ENCODE data around the gene ATP11A.

ATP11A gene

DNA sequence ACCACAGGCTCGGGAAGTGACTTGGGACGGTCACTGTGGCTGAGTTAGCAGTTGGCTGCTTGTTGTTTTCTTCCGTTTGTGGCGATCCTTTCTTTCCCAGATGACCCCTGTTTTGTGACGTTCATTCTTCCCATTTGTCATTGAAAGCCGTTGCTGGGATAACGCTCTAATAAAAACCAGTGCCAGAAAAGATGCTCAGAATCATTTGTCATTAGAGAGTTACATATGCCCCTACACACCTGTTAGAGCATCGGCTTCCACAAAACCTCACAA lies 239.9 kb downstream of the ATP11A start:
- Histone ChIP-seq H3K4me1 (ENCODE audit: insufficient read depth, low read length) (peaks cover 4% of the 10 kb centered on the region; the same call in 1 of the 2 replicates), H3K9me3 (ENCODE audit: insufficient read depth, low read depth, low read length) (no peaks in the 10 kb centered on the region), H3K27ac (ENCODE audit: low read length) (no peak overlapping the region), H3K4me3 (ENCODE audit: low read length) (no peak overlapping the region), H3K36me3 (ENCODE audit: insufficient read depth, low read depth, low read length) (no peaks in the 10 kb centered on the region), H3K27me3 (ENCODE audit: insufficient read depth, low read length) (no peaks in the 10 kb centered on the region), H3K9ac (ENCODE audit: low read depth, low read length) (no peak overlapping the region)

DNA sequence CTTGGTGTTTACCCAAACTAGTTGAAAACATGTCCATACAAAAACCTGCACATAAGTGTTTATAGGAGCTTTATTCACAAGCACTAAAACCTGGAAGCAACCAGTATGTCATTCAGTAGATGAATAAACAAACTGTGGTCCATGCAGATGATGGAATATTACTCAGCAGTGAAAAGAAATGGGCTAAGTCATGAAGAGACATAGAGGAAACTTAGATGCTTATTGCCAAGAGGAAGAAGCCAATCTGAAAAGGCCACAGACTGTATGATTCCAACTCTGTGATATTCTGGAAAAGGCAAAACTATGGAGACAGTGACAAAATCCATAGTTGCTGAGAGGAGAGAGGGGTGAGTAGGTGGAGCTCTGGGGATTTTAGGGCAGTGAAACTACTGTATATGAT lies 240.4 kb downstream of the ATP11A start:
- H3K4me1 ChIP-seq (ENCODE audit: insufficient read depth, low read length) = peaks cover 4% of the 10 kb centered on the region; the same call in 1 of the 2 replicates
- no peak overlapping the region for H3K27ac ChIP-seq (ENCODE audit: low read length)

DNA sequence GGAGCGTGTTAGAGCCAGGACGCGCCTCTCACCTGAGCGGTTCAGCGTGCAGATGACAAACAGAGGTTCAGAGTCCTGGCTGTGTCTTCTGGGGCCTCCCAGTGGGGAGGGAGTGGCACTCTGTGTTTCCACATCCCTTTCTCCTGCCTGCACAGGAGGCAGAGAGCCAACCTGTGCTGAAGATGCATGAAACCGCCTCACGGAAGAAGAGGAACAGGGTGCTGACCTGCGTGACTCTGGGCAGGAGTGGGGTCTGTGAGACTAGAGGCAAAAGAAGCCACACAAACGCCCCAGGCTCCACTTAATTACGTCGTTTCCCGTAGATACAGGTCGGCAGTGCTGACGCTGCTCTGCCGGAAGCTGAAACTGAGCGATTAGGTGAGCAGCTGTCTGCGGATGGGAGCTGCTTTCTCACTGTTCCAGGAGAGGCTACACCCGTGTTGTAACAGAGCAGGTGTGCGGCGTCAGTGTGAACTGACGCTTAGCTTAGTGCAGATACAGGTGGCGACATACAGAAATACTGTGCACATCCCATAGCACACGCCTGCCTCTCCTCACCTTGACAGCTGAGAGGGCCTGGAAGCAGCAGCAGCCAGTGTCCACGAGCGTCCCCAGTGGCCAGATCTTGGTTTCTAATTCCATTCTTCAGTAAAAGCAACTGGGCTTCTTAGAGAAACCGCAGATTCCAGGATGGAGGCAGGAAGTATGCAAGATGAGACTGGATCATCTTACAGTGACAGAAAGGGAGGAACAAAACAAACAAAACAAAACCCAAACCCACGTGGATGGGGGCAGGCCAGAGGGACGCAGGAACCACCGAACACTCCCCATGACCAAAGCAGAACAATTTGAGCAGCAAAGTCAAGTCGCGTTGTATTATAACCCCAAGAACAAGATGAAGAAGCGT lies 241.4 kb downstream of the ATP11A start:
- H3K27ac ChIP-seq (ENCODE audit: low read length) = no peak overlapping the region
- no peaks in the 10 kb centered on the region for H3K27me3 ChIP-seq (ENCODE audit: insufficient read depth, low read length)
- peaks cover 4% of the 10 kb centered on the region; the same call in 1 of the 2 replicates for H3K4me1 ChIP-seq (ENCODE audit: insufficient read depth, low read length)
- H3K4me3 ChIP-seq (ENCODE audit: low read length) = no peak overlapping the region; the same call in 1 of the 2 replicates
- H3K9ac ChIP-seq (ENCODE audit: low read depth, low read length) = no peak overlapping the region
- no peaks in the 10 kb centered on the region for H3K36me3 ChIP-seq (ENCODE audit: insufficient read depth, low read depth, low read length)
- H3K9me3 ChIP-seq (ENCODE audit: insufficient read depth, low read depth, low read length) = no peaks in the 10 kb centered on the region

More for the DNA sequence above, 240.4 kb downstream of the ATP11A start:
- H3K4me3 ChIP-seq (ENCODE audit: low read length) = no peak overlapping the region
- H3K36me3 ChIP-seq (ENCODE audit: insufficient read depth, low read depth, low read length) = no peaks in the 10 kb centered on the region
- H3K9me3 ChIP-seq (ENCODE audit: insufficient read depth, low read depth, low read length) = no peaks in the 10 kb centered on the region
- no peaks in the 10 kb centered on the region for H3K27me3 ChIP-seq (ENCODE audit: insufficient read depth, low read length)
- H3K9ac ChIP-seq (ENCODE audit: low read depth, low read length) = no peak overlapping the region

DNA sequence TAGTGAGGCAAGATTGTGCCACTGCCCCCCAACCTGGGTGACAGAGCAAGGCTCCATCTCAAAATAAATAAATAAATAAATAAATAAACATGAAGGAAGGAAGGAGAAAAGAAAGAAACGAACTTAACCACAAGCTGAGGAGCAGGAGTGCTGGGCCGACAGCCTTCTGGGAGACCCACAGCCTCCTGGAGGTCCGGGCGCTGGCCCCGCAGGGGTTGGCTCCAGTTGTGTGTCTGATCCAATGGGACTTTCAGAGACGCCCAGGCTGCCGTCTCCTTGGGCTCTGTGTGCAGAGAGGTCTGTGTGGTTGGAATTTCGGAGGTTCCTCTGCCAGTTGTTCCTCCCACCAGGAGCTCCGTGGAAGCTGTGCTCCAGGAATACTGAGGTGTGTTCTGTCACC lies 243.1 kb downstream of the ATP11A start:
- Histone ChIP-seq H3K27me3 (ENCODE audit: insufficient read depth, low read length) (no peaks in the 10 kb centered on the region), H3K9me3 (ENCODE audit: insufficient read depth, low read depth, low read length) (no peaks in the 10 kb centered on the region)

DNA sequence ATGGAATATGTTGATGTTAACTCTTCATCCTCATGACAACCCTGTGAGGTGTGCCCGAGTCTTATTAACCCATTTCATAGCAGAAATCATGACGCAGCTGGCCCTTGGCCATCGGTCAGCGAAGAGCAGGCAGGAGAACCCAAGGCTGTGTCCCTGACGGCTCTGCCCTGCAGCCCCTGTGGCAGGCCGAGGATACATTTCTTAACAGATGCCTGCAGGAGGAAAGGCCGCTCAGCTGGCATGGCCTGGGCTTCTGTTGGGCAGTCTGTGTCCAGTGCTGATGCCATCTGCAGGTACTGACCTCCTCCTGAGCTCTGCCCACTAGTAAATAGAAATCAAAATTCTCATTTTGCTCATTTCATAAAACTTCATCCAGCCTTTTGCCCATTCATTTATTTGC lies 243.8 kb downstream of the ATP11A start:
- H3K4me1 ChIP-seq (ENCODE audit: insufficient read depth, low read length) = peaks cover 4% of the 10 kb centered on the region; the same call in 1 of the 2 replicates
- no peak overlapping the region for H3K27ac ChIP-seq (ENCODE audit: low read length)
- no peaks in the 10 kb centered on the region for H3K27me3 ChIP-seq (ENCODE audit: insufficient read depth, low read length)
- H3K9me3 ChIP-seq (ENCODE audit: insufficient read depth, low read depth, low read length) = no peaks in the 10 kb centered on the region
- H3K36me3 ChIP-seq (ENCODE audit: insufficient read depth, low read depth, low read length) = no peaks in the 10 kb centered on the region
- no peak overlapping the region for H3K9ac ChIP-seq (ENCODE audit: low read depth, low read length)
- H3K4me3 ChIP-seq (ENCODE audit: low read length) = no peak overlapping the region

More for the DNA sequence above, 243.1 kb downstream of the ATP11A start:
- no peak overlapping the region for H3K4me3 ChIP-seq (ENCODE audit: low read length)
- no peak overlapping the region for H3K9ac ChIP-seq (ENCODE audit: low read depth, low read length)
- peaks cover 4% of the 10 kb centered on the region; the same call in 1 of the 2 replicates for H3K4me1 ChIP-seq (ENCODE audit: insufficient read depth, low read length)
- no peak overlapping the region for H3K27ac ChIP-seq (ENCODE audit: low read length)
- H3K36me3 ChIP-seq (ENCODE audit: insufficient read depth, low read depth, low read length) = no peaks in the 10 kb centered on the region

DNA sequence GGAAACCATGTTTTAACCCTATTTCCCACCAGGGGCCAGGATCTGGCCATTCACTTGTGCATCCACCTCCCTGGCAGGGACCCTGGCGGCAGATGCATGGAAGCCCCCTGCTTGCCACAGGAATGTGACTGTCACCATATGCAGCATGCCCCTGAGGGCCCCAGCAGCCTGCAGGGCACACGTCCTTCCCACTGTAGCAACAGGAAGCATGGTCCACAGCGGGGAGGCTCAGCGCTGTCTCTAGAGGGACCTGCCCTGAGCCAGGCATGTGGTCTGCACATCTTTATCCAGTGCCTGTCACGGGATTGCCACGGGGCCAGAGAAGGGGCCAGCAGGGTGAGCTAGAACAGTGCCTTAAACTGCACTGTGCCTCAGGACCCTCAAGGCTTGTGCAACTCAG lies 244.2 kb downstream of the ATP11A start:
- H3K36me3 ChIP-seq (ENCODE audit: insufficient read depth, low read depth, low read length) = no peaks in the 10 kb centered on the region
- H3K9me3 ChIP-seq (ENCODE audit: insufficient read depth, low read depth, low read length) = no peaks in the 10 kb centered on the region
- peaks cover 4% of the 10 kb centered on the region; the same call in 1 of the 2 replicates for H3K4me1 ChIP-seq (ENCODE audit: insufficient read depth, low read length)
- no peaks in the 10 kb centered on the region for H3K27me3 ChIP-seq (ENCODE audit: insufficient read depth, low read length)
- no peak overlapping the region for H3K4me3 ChIP-seq (ENCODE audit: low read length)
- H3K27ac ChIP-seq (ENCODE audit: low read length) = no peak overlapping the region
- no peak overlapping the region for H3K9ac ChIP-seq (ENCODE audit: low read depth, low read length)
